Cerebellar nuclear complex (tissue), 1 donor: Measurements from ENCODE around the gene SDHAF1.

Experiments used
- DNase-seq, 2 experiments: peaks; one replicate each; lab custom pipeline; 2025; lab: John Stamatoyannopoulos, UW

SDHAF1 gene

GRCh38 chr19:35986664-35987570 is 8.1 kb upstream of the SDHAF1 start:
- no peak for DNase-seq

DNA sequence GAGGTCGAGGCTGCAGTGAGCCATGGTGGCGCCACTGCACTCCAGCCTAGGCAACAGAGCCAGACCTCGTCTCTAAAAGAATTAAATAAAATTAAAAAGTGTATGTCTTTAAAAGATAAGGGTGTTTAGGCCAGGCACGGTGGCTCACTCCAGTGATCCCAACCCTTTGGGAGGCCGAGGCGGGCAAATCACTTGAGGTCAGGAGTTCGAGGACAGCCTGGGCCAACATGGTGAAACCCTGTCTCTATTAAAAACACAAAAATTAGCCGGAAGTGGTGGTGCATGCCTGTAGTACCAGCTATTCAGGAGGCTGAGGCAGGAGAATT is 7.5 kb upstream of the SDHAF1 start:
- no peak for DNase-seq

DNA sequence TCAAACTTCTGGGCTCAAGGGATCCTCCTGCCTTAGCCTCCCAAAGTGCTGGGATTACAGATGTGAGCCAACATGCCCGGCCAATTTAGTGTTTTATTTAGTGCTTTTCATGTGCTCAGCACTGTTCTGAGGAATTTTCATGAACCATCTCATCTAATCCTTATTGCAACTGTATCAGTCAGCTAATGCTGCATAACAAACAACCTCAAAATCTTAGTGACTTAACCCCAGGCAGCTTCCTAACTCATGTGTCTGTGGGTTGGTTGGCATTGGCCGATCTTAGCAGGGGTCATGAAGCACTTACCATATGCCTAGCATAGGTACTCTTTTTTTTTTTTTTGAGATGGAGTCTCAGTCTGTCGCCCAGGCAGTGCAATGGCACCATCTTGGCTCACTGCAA is 6.2 kb upstream of the SDHAF1 start:
- DNase-seq: no peak

DNA sequence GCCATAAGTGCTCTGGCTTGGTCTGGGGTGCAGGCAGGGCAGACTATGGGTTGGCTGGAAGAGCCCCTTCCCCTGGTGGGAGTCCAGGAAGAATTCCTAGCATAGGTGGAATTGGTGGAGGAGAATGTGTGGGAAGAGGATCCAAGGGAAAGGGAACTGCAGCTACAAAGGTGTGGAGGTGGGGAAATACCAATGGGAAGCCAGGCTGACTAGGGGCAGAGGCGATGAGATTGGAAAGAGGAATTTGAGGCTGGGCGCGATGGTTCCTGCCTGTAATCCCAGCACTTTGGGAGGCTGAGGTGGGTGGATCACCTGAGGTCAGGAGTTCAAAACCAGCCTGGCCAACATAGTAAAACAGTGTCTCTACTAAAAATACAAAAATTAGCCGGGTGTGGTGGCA is 4.8 kb upstream of the SDHAF1 start:
- DNase-seq: no peak

GRCh38 chr19:35990771-35991730 is 3.9 kb upstream of the SDHAF1 start:
- DNase-seq: no peak

- no peak for DNase-seq
These were observed 3.1 kb upstream of the SDHAF1 start for GRCh38 chr19:35991731-35992450.

DNA sequence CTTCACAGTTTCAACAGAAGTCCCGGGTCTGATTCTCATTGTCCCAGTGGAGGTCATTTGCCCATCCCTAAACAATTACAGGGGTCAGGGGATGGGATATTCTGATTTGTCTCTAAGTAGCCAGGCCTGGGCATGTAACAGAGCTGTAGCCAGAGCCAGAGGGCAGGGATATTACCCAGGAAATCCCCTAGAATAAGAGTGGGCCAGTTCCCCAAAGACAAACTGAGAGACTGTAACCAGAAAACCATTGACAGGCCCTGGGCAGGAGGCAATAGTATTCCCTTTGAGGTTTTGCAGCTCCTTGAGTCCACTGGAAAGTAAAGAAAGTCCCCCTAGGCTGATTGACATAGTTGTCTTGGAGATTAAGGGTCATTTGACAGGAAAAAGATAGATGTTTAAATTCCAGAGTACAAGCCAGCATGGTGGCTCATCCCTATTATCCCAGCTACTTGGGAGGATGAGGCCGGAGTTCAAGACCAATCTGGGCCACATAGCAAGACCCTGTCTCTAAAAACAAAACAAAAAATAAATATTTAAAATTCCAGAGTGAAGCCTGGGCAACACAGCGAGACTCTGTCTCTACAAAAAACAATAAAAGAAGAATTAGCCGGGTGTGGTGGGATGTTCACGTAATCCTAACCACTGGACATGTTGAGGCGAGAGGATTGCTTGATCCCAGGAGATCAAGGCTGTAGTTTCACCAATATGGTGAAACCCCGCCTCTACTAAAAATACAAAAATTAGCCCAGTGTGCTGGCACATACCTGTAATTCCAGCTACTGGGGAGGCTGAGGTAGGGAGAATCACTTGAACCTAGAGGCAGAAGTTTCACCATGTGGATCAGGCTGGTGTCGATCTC is 1.9 kb upstream of the SDHAF1 start:
- no peak for DNase-seq

GRCh38 chr19:35993923-35994598 is 927 bp upstream of the SDHAF1 start:
- no peak for DNase-seq

DNA sequence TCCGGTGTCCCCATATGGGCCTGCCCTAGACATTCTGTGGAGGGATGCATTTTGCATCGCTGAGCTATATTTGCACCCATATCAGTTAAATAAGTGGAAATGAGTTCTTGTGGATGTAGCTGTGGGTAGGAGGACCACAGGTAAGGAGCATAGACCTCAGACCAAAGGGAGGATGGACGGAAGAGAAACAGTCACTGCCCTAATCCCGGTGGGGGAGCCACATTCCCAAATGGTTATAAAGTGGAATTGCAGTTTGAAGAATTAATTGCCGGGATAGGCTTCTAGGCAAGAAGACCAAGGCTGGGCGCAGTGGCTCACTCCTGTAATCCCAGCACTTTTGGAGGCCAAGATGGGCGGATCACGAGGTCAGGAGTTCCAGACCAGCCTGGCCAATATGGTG is 1.8 kb downstream of the SDHAF1 start:
- no peak for DNase-seq

DNA sequence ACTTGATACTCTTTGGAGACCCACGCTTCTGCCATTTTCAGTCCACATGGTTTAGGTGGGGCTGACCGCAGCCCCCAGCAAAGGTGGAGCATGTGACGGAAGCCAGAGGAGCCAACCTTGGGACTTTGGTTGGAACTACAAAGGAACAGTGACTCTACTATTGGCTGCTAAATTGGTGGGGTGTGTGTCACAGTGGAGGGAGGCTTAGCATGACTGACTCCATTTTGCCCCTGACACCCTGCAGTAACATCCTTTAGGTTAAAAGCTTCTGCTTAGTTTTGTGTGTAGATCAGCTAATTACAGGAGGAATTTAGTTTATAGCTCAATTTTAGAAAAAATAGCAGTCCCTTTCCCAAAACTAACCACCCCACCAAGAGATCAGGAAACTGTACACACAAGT is 6.6 kb downstream of the SDHAF1 start:
- DNase-seq: no peak

- DNase-seq: no peak
These were observed 8.3 kb downstream of the SDHAF1 start for GRCh38 chr19:36003284-36003683.

- no peak for DNase-seq
These were observed 12.0 kb downstream of the SDHAF1 start for GRCh38 chr19:36006955-36007354.

GRCh38 chr19:36008336-36008978 is 13.5 kb downstream of the SDHAF1 start, which contains the start of gene SYNE4:
TSS of gene SYNE4 (minus strand) at chr19:36008813. CDS start at chr19:36008681, 132 bp downstream.
- DNase-seq: peak; percentile 75 to 80

- DNase-seq: no peak
These were observed 14.2 kb downstream of the SDHAF1 start for GRCh38 chr19:36009220-36009619.

DNA sequence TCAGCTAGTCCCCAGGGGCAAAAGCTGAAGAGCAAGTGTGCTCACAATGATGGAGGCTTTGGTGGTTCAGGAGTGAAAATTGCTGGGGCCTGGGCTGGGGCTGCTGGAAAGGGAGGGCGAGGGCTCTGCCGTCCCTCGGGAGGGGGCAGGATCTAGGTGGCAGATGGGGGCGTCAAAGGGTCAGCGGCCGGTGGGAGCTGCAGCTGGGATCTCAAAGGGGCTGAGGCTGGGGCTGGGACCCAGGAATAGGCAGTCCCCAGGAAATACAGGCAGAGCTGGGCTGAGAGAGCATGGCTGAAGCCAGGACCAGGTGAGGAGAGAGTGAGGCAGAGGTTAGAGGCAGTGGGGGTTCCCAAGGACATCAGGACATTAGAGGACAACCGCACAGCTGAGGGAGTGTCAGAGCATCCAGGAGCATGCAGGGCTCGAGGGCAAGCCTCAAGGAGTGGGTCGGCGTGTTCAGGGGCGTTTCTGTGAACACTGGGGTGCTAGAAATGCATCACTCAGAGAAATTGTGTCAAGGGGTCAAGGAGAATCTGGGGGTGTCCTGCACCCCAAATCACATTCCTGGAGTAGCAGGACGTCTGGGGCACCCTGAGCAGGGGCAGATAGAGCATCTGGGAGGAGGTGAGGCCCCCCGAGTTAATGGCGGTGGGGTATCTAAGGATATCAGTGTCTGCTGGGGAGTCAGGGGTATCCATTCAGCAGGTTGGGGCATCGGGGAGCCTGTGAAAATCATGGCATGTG is 14.8 kb downstream of the SDHAF1 start:
- DNase-seq: no peak

- no peak for DNase-seq
These were observed 15.4 kb downstream of the SDHAF1 start for GRCh38 chr19:36010402-36010801.

DNA sequence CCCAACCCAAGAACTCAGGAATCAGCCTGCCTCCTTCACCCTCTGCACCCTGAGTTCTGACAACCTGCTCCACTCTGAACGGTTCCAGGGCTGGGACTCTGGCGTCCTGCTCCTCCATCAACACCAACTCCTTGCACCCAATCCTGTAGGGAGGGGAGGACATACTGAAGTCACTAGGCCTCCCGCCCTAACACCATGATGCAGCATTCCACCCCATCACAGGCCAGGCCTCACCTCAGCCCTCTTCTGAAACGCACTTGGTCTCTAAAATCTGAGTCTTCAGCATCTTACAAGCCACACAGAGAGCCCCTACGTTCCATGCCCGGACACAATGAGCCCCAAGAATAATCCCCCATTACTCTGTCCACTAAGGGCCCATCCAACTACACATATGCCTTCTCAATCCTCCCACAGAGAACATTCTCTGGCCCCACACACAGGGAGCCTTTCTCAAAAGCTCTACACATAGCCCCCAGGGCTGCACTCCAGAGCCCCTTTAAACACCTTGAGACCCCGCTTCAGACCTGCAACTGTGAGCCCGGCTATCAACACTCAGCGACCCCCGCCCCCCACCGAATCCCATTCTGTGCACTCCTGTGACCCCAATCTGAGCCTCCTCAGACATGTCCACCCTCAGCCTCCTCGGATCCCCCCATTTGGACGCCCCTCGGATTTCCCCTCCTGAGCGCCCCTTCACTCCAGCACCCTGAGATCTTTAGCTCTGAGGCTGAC is 18.5 kb downstream of the SDHAF1 start:
- no peak for DNase-seq
